GM12873 (cell line): Measurements from ENCODE around the gene NRG2.

ENCODE experiments used
- TF ChIP-seq, protein P1 (sequence below): IDR thresholded peaks from 2 replicates; pipeline ENCODE4 v1.5.1; 2012; ENCODE audit warnings: low read depth, mild to moderate bottlenecking, moderate library complexity, low read length, control low read depth; ENCODE audit not compliant: insufficient read depth; ENCODE audit errors: missing control alignments

Gene NRG2

DNA sequence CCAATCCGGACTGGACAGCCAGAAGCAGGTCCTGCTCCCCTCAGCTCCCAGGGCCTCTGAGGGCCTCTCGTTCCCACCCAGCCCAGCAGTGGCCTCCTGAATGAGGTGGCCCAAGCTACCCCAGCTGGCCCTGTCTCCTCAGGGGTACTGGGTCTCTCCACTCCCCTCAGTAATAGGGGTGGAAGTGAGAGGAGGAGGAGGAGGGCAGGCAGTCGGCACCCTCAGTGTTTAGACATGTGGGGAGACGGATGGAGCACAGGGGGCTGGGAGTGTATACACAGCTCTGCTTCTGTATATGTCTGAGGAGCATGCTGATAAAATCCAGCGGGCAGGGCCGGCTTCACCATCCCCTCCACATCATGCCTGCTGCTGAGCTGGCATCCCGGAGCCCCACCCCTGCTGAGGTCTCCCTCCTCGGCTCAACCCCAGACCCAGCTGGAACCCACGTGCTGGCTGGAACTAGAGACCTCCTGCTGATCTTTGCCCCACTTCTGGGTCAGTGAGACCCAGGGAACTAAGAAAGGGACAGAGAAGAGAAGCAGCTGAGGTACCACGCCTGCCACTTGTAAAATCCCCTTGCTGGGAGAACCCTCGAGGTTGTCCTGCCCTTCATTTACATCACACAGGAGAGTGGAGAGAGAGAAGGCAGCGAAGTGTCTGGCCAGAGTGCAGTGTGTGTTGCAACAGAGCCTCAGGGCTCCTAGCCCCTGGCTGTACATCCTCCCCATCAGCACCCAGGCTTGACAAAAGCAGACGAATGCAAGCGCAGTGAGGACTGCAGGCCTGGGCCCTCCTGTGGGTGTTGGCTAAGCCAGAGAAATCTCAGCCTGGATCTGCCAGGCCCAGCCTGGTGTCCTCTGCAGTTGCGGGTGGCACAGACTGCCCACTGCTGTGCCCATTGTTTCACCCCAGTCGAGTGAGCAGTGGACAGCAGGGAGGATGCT lies 170.0 kb downstream of the NRG2 start:
- TF ChIP-seq, protein P1, sequence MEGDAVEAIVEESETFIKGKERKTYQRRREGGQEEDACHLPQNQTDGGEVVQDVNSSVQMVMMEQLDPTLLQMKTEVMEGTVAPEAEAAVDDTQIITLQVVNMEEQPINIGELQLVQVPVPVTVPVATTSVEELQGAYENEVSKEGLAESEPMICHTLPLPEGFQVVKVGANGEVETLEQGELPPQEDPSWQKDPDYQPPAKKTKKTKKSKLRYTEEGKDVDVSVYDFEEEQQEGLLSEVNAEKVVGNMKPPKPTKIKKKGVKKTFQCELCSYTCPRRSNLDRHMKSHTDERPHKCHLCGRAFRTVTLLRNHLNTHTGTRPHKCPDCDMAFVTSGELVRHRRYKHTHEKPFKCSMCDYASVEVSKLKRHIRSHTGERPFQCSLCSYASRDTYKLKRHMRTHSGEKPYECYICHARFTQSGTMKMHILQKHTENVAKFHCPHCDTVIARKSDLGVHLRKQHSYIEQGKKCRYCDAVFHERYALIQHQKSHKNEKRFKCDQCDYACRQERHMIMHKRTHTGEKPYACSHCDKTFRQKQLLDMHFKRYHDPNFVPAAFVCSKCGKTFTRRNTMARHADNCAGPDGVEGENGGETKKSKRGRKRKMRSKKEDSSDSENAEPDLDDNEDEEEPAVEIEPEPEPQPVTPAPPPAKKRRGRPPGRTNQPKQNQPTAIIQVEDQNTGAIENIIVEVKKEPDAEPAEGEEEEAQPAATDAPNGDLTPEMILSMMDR = no peak

DNA sequence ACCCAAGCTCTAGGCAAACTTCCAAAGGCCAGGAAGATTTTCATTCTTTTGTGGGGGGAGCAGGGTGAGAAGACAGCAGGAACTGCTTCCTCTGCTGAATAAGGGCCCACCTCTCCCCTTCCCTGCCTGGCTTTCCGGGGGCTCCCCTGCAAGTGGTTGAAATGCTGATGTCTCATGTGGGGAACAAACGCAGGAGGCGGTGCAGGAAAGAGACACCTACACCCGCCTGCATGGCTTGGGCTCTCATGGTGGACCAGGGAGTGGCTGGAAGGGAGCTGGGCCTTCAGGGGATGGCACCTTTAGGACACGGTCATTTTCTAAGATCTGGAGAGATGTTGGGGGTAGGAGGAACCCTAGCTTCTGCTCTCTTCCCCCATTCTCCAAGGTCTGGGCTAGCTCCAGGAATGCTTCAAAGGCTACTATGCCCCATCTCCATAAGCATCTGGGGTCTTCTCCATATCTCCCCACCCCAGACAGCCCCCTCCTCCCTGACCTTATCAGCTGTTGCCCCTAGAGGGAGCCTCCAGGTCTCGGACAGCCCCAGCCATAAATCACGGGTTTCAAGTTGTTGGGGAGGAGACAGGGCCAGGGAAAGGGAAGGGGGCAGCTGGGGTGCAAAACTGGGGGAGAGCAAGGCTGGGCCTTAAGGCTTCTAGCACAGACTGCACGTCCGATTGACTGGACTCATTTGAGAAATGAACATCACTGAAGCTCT lies 170.9 kb downstream of the NRG2 start:
- TF ChIP-seq, protein P1 = peak; percentile 30

DNA sequence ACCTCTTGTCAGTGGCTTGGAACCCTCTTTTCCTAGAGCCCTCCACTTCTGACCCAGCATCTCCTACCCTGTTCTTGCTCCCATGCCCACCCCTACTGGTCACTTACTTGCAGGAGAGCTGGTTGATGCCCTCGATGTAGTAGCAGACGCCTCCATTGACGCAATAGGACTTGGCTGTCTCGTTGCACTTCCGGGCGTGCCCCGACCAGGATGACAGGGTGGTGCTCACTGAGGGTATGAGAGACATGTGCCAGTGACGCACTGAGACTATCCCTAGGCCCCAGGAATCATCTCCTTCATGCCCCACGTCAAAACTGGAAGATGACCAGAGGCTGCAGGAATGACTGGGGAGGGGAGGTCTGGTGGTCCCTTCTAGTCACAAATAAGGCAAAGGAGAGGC lies 171.5 kb downstream of the NRG2 start:
- TF ChIP-seq, protein P1 = no peak

DNA sequence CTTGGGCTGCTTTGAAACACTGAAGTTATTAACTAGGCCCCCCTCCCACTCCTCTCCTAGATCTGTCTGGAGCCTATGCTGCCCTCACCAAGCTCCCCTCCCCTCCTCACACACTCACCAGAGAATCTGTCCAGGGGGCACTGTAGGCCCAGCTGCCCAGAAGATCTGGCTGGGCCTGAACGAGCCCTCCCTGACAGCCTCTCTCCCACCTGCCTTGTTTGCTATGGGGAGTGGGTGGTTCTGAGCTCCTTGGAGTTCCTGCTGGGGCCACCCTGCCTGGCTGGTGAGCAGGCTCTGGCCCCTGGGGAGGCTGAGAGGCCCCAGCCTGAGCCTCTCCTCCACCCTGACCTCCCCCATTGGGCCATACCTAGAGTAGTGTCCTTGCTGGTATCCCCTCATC lies 172.4 kb downstream of the NRG2 start:
- TF ChIP-seq, protein P1 = no peak

DNA sequence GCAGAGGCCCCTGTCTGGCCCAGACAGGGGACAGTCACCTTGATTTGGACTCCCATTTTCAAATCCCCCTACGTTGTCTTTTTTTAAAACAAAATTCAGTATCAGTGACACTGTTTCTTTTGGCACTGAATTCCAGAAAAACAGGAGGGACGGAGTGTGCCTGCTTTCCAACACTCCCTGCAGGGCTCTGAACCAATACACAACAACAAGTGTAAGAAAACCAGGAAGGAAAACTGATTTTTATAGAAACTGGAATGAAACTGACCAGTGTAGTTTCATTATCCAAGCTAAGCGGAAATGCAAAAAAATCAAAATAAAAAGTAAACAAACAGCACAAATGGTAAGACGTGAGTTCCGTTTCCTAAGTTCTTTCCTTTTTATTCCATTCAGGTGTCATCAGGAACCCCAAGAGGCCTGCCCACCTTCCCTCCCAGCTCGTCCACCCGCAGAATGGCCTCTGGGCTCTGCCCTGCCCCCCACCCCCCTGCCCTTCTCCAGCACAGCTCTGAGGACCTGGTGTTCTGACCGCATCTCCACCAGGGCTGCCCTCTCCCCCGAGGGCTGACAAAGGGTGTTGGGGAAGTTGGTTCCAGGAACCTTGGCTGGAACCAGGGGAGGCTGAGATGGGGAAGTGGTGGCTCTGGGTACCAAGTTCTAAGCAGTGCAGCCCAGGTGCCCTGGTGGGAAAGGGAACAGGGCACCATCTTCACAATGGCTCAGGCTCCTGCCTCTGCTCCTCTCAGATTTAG lies 173.9 kb downstream of the NRG2 start:
- TF ChIP-seq, protein P1 = no peak

DNA sequence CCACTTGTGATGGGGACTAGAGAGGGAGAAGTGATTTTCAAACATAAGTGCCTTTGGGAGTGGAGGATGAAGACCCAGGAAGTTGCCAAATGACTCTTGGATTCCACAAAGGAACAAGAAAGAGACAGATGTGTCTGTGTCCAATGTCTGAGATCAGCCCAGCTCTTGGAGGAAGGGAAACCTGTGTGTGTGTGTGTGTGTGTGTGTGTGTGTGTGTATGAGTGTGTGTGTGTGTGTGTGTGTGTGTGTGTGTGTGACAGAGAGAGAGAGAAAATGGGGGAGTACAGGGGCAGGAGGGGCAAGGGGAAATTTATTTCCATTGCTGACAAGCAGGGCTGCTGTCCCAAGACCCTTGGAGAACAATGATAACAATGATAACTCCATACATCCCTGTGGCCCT lies 175.5 kb downstream of the NRG2 start:
- TF ChIP-seq, protein P1 = no peak

DNA sequence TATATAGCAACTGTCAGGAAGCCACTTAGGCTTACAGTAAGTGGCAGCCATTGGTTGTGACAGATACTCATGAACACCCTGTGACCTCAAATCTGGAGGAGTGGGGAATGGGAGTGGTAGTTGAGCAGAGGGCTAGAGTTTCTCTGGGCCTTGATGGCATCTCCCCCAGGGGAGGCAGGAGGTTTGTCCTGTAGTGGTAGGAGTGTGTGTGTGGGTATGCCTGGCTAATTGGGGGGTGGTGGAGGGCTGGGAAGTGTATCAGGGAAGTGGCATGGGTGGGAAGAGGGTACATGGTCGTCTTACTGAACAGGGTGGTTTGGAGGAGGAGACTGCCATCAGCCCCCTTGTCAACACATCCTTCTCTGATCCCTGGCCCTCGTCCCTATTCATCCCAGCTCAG lies 176.0 kb downstream of the NRG2 start:
- TF ChIP-seq, protein P1 = no peak
